GM12878 (cell line): ENCODE results near the gene TMEM114. TPM values are rescaled to one million over a fixed set of nuclear protein-coding genes. Genes with fewer than 3 reads are reported as not detected.

ENCODE experiments used
- ATAC-seq: fragments of 200-7000 bp; cut with Tn5 transposase; 3 replicates; pipeline ENCODE4 v1.9.1; 2020; ENCODE audit warnings: mild to moderate bottlenecking, moderate library complexity
- BruUV-seq: library from RNA; stranded (reverse); fragments of 400-500 nt; replicated peaks from 2 replicates; lab custom pipeline; 2021; lab: Mats Ljungman, UMichigan
- CTCF ChIA-PET: fragments of 300-600 bp; sonication (Branson Sonifier 250); formaldehyde crosslinking; extraction: SDS; loops from one replicate; lab custom pipeline; 2021; ENCODE audit warnings: inconsistent platforms; lab: Yijun Ruan, JAX
- POLR2A ChIA-PET: fragments of 350-600 bp; formaldehyde crosslinking; extraction: SDS; loops from one replicate; lab custom pipeline; 2021; ENCODE audit warnings: inconsistent platforms; lab: Charles Lee
- RAD21 ChIA-PET: fragments of 300-600 bp; sonication (Branson Sonifier 250); formaldehyde crosslinking; loops from one replicate; lab custom pipeline; 2023; ENCODE audit warnings: antibody characterized with exemption; ENCODE audit not compliant: unreplicated experiment; lab: Charles Lee
- SMC1A ChIA-PET: fragments of 300-600 bp; sonication (Branson Sonifier 250); formaldehyde crosslinking; loops from one replicate; lab custom pipeline; 2023; ENCODE audit not compliant: unreplicated experiment, uncharacterized antibody; lab: Charles Lee
- DNase-seq: peaks from one replicate; pipeline ENCODE4 v3.0.0-alpha.2; 2011; ENCODE audit warnings: low read depth, low spot score
- FAIRE-seq: peaks from 3 replicates; lab custom pipeline; 2011; peaks lifted over from hg19 to GRCh38; lab: Jason Lieb, UNC
- H2AFZ ChIP-seq: 2 replicates; pipeline ENCODE4 v1.6.0; 2011; ENCODE audit warnings: low read depth, low read length, control low read depth; ENCODE audit not compliant: control insufficient read depth
- H3K27ac ChIP-seq: 2 replicates; pipeline ENCODE4 v1.5.1; 2011; ENCODE audit warnings: control low read depth; ENCODE audit not compliant: control insufficient read depth, insufficient read depth
- H3K27me3 ChIP-seq, 2 experiments: replicated peaks in 1 of 2; 2 replicates each; pipeline versions ENCODE4 v1.6.0 to v1.6.1; 2011; ENCODE audit warnings: low read length in 1 of 2; ENCODE audit not compliant: control insufficient read depth in 2 of 2, insufficient read depth in 2 of 2
- H3K36me3 ChIP-seq, 2 experiments: 2 replicates each; pipeline ENCODE4 v1.5.1; 2011; ENCODE audit warnings: low read length in 1 of 2; ENCODE audit not compliant: control insufficient read depth in 2 of 2, insufficient read depth in 2 of 2
- H3K4me1 ChIP-seq: 2 replicates; pipeline ENCODE4 v1.6.1; 2011; ENCODE audit warnings: mild to moderate bottlenecking, low read length, moderate library complexity, mixed read lengths; ENCODE audit not compliant: control insufficient read depth, insufficient read depth
- H3K4me2 ChIP-seq: 2 replicates; pipeline ENCODE4 v1.6.0; 2011; ENCODE audit warnings: control low read depth; ENCODE audit not compliant: control insufficient read depth, insufficient read depth
- H3K4me3 ChIP-seq: fragments of 200-600 bp; sonication (generic); 2 replicates; pipeline ENCODE4 v1.5.1; 2016
- H3K79me2 ChIP-seq: 2 replicates; pipeline ENCODE4 v1.6.0; 2011; ENCODE audit warnings: low read length; ENCODE audit not compliant: control insufficient read depth, insufficient read depth
- H3K9ac ChIP-seq: 2 replicates; pipeline ENCODE4 v1.8.0; 2011; ENCODE audit warnings: low read length, control low read depth, mixed read lengths; ENCODE audit not compliant: control insufficient read depth, insufficient read depth
- H3K9me3 ChIP-seq: replicated peaks from 3 replicates; pipeline ENCODE4 v1.5.1; 2011; ENCODE audit warnings: mild to moderate bottlenecking, low read length; ENCODE audit not compliant: control insufficient read depth, insufficient read depth
- H4K20me1 ChIP-seq: 2 replicates; pipeline ENCODE4 v1.6.0; 2011; ENCODE audit not compliant: control insufficient read depth, insufficient read depth
- BMI1 ChIP-seq: fragments of 450-650 bp; IDR thresholded peaks from 2 replicates; pipeline ENCODE4 v1.6.1; 2016; ENCODE audit warnings: mild to moderate bottlenecking, moderate library complexity, borderline replicate concordance
- BRCA1 ChIP-seq: IDR thresholded peaks from 2 replicates; pipeline ENCODE4 v1.6.1; 2011; ENCODE audit warnings: low read depth, low read length, improper control_type of control experiment
- CBX5 ChIP-seq: sonication (generic); IDR thresholded peaks from 2 replicates; pipeline ENCODE4 v1.6.1; 2016; ENCODE audit warnings: low read depth, moderate library complexity, mild to moderate bottlenecking, inconsistent platforms
- CHD4 ChIP-seq: fragments of 200-600 bp; sonication (generic); IDR thresholded peaks from 2 replicates; pipeline ENCODE4 v1.6.1; 2016; ENCODE audit warnings: mild to moderate bottlenecking
- CREM ChIP-seq: IDR thresholded peaks from 2 replicates; pipeline ENCODE4 v1.6.1; 2014; ENCODE audit warnings: antibody characterized with exemption, low read depth
- FOXM1 ChIP-seq: IDR thresholded peaks from 2 replicates; pipeline ENCODE4 v1.6.1; 2012; ENCODE audit warnings: low read depth, mild to moderate bottlenecking, inconsistent platforms, low read length, moderate library complexity
- IKZF2 ChIP-seq, 2 experiments: fragments of 450-650 bp; IDR thresholded peaks; 2 replicates each; pipeline ENCODE4 v1.6.1; 2017; ENCODE audit warnings: mild to moderate bottlenecking in 2 of 2, moderate library complexity in 2 of 2
- KAT2A ChIP-seq: conservative IDR thresholded peaks from 2 replicates; pipeline ENCODE4 v1.6.1; 2011; ENCODE audit warnings: low read depth, low read length; ENCODE audit not compliant: control insufficient read depth
- MEF2B ChIP-seq: fragments of 450-650 bp; IDR thresholded peaks from 2 replicates; pipeline ENCODE4 v1.6.1; 2018; ENCODE audit warnings: mild to moderate bottlenecking, moderate library complexity; ENCODE audit not compliant: partially characterized antibody, poor library complexity, severe bottlenecking
- NFIC ChIP-seq: IDR thresholded peaks from 2 replicates; pipeline ENCODE4 v1.6.1; 2012; ENCODE audit warnings: low read depth, mild to moderate bottlenecking, inconsistent platforms, low read length, moderate library complexity
- NR2C2 ChIP-seq: IDR thresholded peaks from 2 replicates; pipeline ENCODE4 v1.6.1; 2011; ENCODE audit warnings: borderline replicate concordance, low read depth; ENCODE audit not compliant: control insufficient read depth, insufficient read length
- PAX5 ChIP-seq: IDR thresholded peaks from 2 replicates; pipeline ENCODE4 v1.6.1; 2011; ENCODE audit warnings: low read depth, low read length, borderline replicate concordance
- RUNX3 ChIP-seq: IDR thresholded peaks from 2 replicates; pipeline ENCODE4 v1.6.1; 2012; ENCODE audit warnings: low read length, inconsistent platforms
- SMAD5 ChIP-seq: IDR thresholded peaks from 2 replicates; pipeline ENCODE4 v1.6.1; 2016; ENCODE audit warnings: antibody characterized with exemption, low read depth
- STAT3 ChIP-seq: IDR thresholded peaks from 2 replicates; pipeline ENCODE4 v1.6.1; 2011; ENCODE audit warnings: low read depth, low read length, improper control_type of control experiment
- WRNIP1 ChIP-seq: IDR thresholded peaks from 2 replicates; pipeline ENCODE4 v1.6.1; 2011; ENCODE audit warnings: low read depth, low read length, improper control_type of control experiment, borderline replicate concordance
- WGBS: methylation state at CpG from one replicate; pipeline ENCODE4 v1.1.6; 2016; ENCODE audit warnings: low lambda C conversion rate; ENCODE audit not compliant: insufficient replicate concordance, insufficient coverage; ENCODE audit errors: missing lambda C conversion rate; 5-methylcytosine and 5-hydroxymethylcytosine counted together
- in situ Hi-C: fragments of 300-500 bp; cut with MboI; formaldehyde crosslinking; loops from 9 replicates; pipeline ENCODE4 v1.14.3; 2018; ENCODE audit warnings: mixed read lengths
- intact Hi-C: fragments of 100-400 bp; cut with micrococcal nuclease; formaldehyde crosslinking; loops from one replicate; pipeline ENCODE4 v1.14.2; 2022; ENCODE audit not compliant: unreplicated experiment
- polyA plus RNA-seq, 11 experiments: library from polyadenylated mRNA; depleted of rRNA in 4 of 11; unstranded in 6 of 11; stranded (reverse) in 5 of 11; fragments of >200 nt; fragmentation: Nextera tagmentation in 4 of 11; fragmentation: Illumina TruSeq in 1 of 11; extraction: Ambion mirVana in 4 of 11; extraction: Trizol in 1 of 11; gene quantifications; 1 replicate in 1 of 11; 2 replicates in 10 of 11; pipeline versions ENCODE4 v1.2.1 to v1.2.3, GENCODE V29; 2011 to 2016; ENCODE audit warnings: inconsistent platforms in 2 of 11, missing spikeins in 2 of 11, low read depth in 1 of 11
- total RNA-seq, 4 experiments: library from RNA; depleted of rRNA in 3 of 4; stranded (reverse); fragments of >200 nt in 3 of 4; fragmentation: Illumina TruSeq in 1 of 4; extraction: Trizol in 1 of 4; gene quantifications; 2 replicates each; pipeline versions ENCODE4 v1.2.1 to v1.2.3, GENCODE V29; 2013 to 2021
- TF ChIP-seq, protein P1 (sequence below): fragments of 450-650 bp; formaldehyde crosslinking; IDR thresholded peaks from 2 replicates; pipeline ENCODE4 v1.5.0; 2022; ENCODE audit warnings: mild to moderate bottlenecking, missing genetic modification characterization

TMEM114 gene
- total and polyA plus RNA-seq, 10 of the 15 experiments (the other 5 are each of a cell fraction or from before 2014, with no cell fraction given): not detected

DNA sequence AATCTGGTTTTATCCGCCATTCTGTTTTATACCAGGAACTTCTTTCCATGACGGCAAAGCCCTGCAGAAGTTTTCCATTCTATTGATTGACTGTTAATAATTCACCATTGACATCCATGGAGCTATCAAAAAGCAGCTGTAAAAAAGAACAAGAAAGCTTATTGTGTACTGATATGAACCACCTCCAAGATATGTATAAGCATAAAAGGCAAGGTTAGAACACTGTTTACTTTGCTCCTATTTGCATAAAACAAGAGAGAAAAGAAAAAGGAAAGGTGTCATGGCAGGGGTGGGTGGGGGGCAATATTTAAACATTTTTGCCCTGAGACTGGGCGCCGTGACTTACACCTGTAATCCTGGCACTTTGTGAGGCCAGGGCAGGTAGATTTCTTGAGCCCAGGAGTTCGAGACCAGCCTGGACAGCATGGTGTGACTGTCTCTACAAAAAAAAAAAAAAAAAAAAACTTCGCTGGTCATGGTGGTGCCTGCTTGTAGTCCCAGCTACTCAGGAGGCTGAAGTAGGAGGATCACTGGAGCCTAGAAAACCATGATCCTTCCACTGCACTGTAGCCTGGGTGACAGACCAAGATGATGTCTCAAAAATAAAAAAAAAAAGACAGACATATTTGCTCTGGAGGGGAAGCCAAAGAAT is 52.5 kb downstream of the TMEM114 start:
- 31% methylated on average over 5 of the region's 6 CpGs for WGBS
- POLR2A ChIA-PET: no interaction called here
- no peak for FAIRE-seq

More for the DNA sequence above, 52.5 kb downstream of the TMEM114 start:
- ChIA-PET RAD21 (no interaction called here), CTCF (no interaction called here), SMC1A (no interaction called here)
- H2AFZ ChIP-seq: no peak overlapping the region
- H3K4me2 ChIP-seq: no peak overlapping the region
- in situ Hi-C loops (no loop called here), intact Hi-C loops (no loop called here)
- no peak overlapping the region for H3K9ac ChIP-seq
- no peak for ATAC-seq
- no peaks in the 10 kb centered on the region for H3K36me3 ChIP-seq
- peaks cover 0 to 3% of the 10 kb centered on the region in 2 experiments; a peak in 1 of 4 replicates for H3K27me3 ChIP-seq
- no peaks in the 10 kb centered on the region; the same call in 1 of the 2 replicates for H4K20me1 ChIP-seq
- no peaks in the 10 kb centered on the region for H3K4me1 ChIP-seq
- H3K4me3 ChIP-seq: no peak overlapping the region
- H3K9me3 ChIP-seq: no peaks in the 10 kb centered on the region
- H3K79me2 ChIP-seq: no peaks in the 10 kb centered on the region
- no TSS peak for BruUV-seq
- no peak for TF ChIP-seq MEF2B
- TF ChIP-seq CREM: no peak
- no peak for TF ChIP-seq SMAD5
- TF ChIP-seq KAT2A: no peak
- TF ChIP-seq, protein P1, sequence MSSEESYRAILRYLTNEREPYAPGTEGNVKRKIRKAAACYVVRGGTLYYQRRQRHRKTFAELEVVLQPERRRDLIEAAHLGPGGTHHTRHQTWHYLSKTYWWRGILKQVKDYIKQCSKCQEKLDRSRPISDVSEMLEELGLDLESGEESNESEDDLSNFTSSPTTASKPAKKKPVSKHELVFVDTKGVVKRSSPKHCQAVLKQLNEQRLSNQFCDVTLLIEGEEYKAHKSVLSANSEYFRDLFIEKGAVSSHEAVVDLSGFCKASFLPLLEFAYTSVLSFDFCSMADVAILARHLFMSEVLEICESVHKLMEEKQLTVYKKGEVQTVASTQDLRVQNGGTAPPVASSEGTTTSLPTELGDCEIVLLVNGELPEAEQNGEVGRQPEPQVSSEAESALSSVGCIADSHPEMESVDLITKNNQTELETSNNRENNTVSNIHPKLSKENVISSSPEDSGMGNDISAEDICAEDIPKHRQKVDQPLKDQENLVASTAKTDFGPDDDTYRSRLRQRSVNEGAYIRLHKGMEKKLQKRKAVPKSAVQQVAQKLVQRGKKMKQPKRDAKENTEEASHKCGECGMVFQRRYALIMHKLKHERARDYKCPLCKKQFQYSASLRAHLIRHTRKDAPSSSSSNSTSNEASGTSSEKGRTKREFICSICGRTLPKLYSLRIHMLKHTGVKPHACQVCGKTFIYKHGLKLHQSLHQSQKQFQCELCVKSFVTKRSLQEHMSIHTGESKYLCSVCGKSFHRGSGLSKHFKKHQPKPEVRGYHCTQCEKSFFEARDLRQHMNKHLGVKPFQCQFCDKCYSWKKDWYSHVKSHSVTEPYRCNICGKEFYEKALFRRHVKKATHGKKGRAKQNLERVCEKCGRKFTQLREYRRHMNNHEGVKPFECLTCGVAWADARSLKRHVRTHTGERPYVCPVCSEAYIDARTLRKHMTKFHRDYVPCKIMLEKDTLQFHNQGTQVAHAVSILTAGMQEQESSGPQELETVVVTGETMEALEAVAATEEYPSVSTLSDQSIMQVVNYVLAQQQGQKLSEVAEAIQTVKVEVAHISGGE: no peak
- no peak for TF ChIP-seq CHD4
- no peak for TF ChIP-seq NFIC
- TF ChIP-seq PAX5: no peak
- no peak for TF ChIP-seq STAT3
- TF ChIP-seq CBX5: no peak
- no peak for TF ChIP-seq RUNX3
- TF ChIP-seq BRCA1: no peak
- no peak for TF ChIP-seq WRNIP1
- no peak for TF ChIP-seq IKZF2 (IDR thresholded peaks at IDR 0.05)
- no peak for TF ChIP-seq FOXM1
- TF ChIP-seq NR2C2: no peak
- TF ChIP-seq BMI1: no peak
- H3K27ac ChIP-seq: no peak overlapping the region
- no peak for DNase-seq
